GM21390 (cell line): ENCODE data around the gene MEN1.
"Not testable (repeated sequence)": the region's sequence is repeated elsewhere in the genome, so short reads cannot be mapped to it uniquely, and the experiment has no call there.

ENCODE experiments used
- ATAC-seq: cut with Tn5 transposase; IDR thresholded peaks from one replicate; pipeline ENCODE4 v1.9.1; 2021; ENCODE audit not compliant: unreplicated experiment

Gene MEN1

DNA sequence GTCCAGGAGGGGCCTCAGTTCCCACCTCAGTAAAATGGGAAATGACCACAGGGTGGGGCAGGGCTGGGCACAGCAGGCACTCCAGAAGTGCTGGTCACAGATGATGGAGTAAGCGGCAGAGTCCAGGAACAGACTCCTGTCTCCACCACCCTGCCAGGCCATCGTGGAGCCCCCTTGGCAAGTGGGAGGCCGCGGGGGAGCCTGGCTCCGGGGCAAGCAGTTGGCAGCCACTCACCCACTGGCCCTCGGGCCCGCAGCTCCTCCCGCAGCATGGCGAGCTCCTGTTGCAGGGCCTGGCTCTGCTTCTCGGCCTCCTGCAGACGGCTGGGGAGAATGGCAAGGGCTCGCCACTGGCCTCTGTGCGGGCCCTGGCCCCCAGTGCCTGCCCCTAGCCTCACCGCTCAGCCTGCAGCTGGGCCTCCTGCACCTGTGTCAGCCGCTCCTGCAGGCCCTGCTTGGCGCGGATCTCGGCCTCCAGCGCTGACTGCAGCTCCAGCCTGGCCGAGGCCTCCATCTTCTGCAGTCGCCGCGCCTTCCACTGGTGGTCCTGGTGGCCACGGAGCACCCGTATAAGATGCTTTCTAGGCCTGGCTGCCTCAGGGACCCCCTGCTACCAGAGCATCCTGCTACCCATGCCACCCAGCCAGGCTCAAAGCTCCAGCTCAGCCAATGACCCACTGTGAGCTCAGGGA, 23.8 kb upstream of the MEN1 start:
- no peak for ATAC-seq

- no peak for ATAC-seq
Observed at GRCh38 chr11:64833509-64833908, 23.2 kb upstream of the MEN1 start.

DNA sequence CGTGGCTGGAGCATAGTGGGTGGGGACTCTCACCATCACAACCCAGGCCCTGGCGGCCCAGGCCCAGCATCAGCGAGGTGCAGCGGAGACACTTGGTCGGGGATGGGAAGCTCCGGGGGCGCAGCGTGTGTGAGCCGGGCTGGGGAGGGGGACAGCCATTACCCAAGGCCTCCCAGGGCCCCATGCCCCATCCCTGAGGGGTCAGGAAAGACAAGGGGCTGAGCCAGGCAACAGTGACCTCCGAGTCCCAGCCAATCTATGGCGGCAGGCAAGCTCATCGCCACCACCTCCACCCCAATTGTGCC, 22.8 kb upstream of the MEN1 start:
- ATAC-seq = no peak

DNA sequence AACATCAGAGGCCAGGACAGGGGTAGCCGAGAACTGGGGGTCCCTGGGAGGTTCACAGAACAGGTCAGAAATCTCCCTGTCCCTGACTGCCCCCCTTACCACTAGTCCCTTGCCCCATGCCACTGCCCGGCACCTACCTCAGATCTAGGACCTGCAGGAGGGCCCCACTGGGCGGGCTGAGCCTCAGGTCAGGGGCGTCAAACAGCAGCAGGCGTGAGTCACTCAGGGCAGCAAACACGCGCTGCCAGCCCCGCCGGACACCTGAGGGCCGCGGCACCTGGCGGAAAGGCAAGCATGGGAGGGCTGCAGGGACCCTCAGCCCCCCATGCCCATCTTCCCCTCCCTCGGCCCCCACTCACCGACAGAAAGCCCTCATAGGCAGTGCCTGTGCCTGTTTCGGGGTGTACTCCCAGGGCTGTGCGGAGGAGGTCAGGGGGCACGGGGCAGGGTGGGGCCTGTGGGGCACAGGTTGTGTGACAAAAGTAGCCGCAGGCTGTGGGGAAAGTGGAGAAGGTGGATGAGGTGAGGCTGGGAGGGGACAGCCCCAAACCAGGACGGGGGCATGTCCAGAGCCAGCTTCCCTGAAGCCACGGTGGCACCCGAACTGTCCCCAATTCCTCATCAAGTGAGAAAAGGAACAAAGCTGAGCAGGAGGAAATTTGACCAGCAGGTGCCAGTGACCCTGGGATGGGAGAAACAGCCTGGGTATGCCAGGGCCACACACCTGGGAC, 22.3 kb upstream of the MEN1 start:
- no peak for ATAC-seq

DNA sequence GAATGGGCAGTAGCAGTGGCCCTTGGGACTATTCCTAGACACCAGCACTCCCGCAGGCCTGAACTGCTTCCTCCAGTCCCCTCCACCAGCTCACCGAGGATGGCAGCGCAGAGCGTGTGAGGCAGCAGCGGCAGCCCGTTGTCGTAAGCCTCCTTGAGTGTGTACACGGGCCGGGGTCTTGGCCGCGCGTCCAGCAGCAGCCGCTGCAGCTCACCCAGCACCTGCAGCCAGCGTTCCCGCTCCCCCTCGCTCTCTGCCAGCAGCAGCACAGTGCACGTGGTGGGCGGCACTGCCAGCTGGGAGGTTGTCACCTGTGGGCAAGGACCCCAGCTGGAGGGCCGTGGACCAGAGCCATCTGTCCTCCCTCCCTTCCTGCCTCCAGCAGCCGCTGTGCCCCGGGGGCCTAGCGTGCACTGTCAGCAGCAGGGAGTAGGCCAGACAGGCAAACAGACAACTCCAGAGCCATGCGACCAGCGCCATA, 21.1 kb upstream of the MEN1 start:
- no peak for ATAC-seq

DNA sequence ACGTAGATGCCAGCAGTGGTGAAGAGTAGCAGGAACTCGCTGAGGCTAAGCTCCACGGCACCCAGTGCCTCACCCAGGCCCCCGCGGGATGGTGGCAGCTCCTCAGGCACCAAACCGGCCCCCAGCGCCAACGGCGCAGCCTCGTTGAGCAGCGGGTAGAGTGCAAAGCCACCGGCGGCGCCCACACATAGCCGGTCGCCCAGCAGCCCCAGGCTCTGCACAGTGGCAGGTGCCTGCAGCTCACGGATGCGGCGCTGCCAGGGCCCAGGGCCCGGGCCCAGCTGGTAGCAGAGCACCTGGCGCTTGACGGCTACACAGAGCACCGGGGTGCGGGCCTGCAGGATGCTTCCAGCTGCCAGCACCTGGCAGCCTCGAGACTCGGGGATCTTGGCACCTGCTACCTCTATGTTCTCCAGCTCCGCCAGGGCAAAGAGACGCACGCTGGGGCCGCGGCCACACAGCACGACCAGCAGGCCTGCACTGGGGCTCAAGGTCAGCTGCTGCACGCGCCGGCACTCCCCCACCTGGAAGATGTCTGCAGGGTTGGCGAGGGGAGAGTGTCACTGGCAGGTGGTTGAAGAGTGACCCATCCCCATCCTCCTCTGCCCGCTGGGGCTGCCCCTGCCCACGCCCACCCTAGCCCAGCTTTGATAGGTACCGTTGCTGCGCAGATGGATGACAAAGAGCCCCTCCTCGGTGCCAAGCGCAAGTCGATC, 19.3 kb upstream of the MEN1 start:
- ATAC-seq = no peak

DNA sequence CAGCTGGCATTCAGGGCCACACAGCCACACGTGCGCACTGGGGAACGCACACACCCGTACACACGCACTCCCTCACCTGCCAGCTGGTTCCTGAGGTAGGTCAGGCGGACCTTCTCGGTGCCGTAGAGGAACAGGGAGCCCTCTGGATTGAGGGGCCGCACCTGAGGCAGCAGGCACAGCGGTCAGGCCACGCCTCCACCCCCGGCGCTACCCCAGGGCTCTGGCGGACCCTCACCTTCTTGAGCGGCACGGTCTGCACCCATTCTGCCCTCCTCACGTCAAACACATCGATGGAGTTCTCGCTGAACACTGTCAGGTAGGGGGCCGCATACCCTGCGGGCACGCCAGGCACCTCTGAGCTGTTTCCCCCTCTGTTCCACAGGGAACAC, 17.1 kb upstream of the MEN1 start:
- ATAC-seq = no peak

GRCh38 chr11:64826578-64827450, 16.5 kb upstream of the MEN1 start:
- no peak for ATAC-seq

DNA sequence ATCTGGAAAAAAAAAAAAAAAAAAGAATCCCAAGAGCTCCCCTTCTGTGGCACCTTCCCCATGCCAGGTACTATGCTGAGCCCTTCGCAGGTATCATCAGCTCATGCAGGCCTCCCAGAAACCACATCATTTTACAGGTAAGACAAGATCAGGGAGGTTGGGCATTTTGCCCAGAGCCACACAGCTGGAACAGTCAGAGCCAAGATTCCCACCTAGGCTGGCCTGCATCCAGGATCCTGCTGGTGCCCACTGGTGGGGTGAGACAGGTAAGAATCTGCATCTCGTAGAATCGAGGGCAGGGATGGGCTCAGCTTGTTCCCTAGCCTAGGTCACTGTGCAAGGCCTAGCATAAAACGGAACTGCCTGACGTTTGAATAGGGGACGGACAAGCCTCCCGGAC, 15.7 kb upstream of the MEN1 start:
- no peak for ATAC-seq

GRCh38 chr11:64823568-64824119, 13.3 kb upstream of the MEN1 start:
- no peak for ATAC-seq

DNA sequence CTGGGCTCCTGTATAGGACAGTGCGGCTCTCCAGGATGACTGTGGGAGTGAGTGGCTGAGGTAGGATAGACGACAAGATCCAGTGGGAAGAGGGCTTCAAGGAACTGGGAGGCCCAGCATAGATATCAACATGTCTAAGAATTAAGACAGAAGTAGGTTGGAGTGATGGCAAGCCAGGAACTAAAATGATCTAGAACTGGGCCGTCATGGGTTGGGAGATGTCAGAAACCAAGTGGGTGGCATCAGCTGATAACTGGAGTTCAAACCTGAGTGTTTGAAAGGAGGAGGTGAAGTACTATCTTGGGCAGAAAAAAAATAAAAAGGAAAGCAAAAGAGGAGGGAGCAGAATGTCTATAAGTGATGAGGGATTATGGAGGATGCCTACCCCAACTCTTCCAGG, 7.1 kb upstream of the MEN1 start:
- no peak for ATAC-seq

GRCh38 chr11:64815433-64815832, 5.1 kb upstream of the MEN1 start:
- not testable (repeated sequence) for ATAC-seq

GRCh38 chr11:64814712-64815187, 4.4 kb upstream of the MEN1 start:
- peak; percentile 58 for ATAC-seq

- ATAC-seq = no peak
Observed at GRCh38 chr11:64813826-64814225, 3.5 kb upstream of the MEN1 start.

DNA sequence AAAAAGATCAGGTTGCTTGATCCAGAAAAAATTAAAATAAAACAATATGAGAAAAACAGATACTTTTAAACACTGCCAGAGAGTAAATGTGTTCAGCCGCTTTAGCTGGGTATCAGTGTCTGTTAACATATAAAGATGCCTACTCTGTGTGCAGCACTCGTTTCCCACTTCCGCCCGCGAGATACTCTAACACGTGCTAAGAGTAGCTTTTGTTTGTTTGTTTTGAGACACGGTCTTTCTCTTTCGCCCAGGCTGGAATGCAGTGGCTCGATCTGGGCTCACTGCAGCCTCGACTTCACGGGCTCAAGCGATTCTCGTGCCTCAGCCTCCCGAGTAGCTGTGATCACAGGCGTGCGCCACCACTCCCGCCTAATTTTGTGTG, 531 bp upstream of the MEN1 start:
- no peak for ATAC-seq

- ATAC-seq = no peak
Observed at GRCh38 chr11:64809781-64810241, 540 bp downstream of the MEN1 start.

- ATAC-seq = no peak
Observed at GRCh38 chr11:64805481-64805880, 4.9 kb downstream of the MEN1 start.

GRCh38 chr11:64804346-64805210, 5.8 kb downstream of the MEN1 start:
- no peak for ATAC-seq

DNA sequence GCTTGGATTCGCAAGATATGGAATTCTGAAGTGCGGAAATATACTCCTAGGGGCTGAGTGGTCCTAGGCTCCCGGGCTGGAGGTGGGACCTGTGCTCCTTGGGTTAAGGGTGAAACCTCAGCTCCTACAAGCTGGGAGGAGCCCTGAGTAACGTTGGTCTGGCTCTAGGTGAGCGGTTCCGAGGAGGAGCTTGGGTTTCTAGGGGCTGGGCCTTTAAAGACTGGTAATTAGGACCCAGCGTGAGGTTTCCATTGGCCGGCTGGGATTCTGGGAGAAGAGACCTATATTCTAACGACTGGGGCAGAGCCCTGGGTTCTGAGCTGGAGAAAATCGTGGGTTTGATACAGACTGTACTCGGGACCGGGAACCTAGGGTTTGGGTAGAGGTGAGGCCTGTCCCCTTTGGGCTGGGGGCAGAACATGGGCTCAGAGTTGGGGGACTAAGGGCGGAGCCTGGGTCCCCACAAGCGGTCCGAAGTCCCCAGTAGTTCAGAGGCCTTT, 6.5 kb downstream of the MEN1 start:
- no peak for ATAC-seq
